GM18505 (cell line): ENCODE data around the gene RNF2.

Experiments used
- ATAC-seq: cut with Tn5 transposase; IDR thresholded peaks from one replicate; pipeline ENCODE4 v1.9.1; 2021; ENCODE audit not compliant: unreplicated experiment
- POLR2A ChIP-seq: IDR thresholded peaks from 4 replicates; pipeline ENCODE4 v1.6.1; 2011; ENCODE audit warnings: borderline replicate concordance; ENCODE audit not compliant: insufficient read depth, insufficient read length; ENCODE audit errors: extremely low read depth

RNF2 gene

GRCh38 chr1:185039726-185040407 lies 5.5 kb upstream of the RNF2 start:
- no peak for ATAC-seq
- TF ChIP-seq POLR2A: no peak

GRCh38 chr1:185040408-185040735 lies 5.0 kb upstream of the RNF2 start:
- no peak for ATAC-seq
- TF ChIP-seq POLR2A: no peak

- no peak for ATAC-seq
- no peak for TF ChIP-seq POLR2A
These were observed 3.6 kb upstream of the RNF2 start for GRCh38 chr1:185041742-185042141.

- no peak for ATAC-seq
These were observed 2.6 kb upstream of the RNF2 start for GRCh38 chr1:185042737-185043136.

GRCh38 chr1:185044387-185044786 lies 971 bp upstream of the RNF2 start:
- no peak for TF ChIP-seq POLR2A
- no peak for ATAC-seq

More at GRCh38 chr1:185042737-185043136, 2.6 kb upstream of the RNF2 start:
- TF ChIP-seq POLR2A: no peak

- ATAC-seq: peak; percentile 36
These were observed 595 bp downstream of the RNF2 start for GRCh38 chr1:185045814-185046492.

GRCh38 chr1:185046668-185047067 lies 1.3 kb downstream of the RNF2 start:
- no peak for ATAC-seq

More at GRCh38 chr1:185045814-185046492, 595 bp downstream of the RNF2 start:
- no peak for TF ChIP-seq POLR2A

GRCh38 chr1:185049670-185050069 lies 4.3 kb downstream of the RNF2 start:
- no peak for ATAC-seq
- no peak for TF ChIP-seq POLR2A

More at GRCh38 chr1:185046668-185047067, 1.3 kb downstream of the RNF2 start:
- TF ChIP-seq POLR2A: no peak

GRCh38 chr1:185050823-185051451 lies 5.6 kb downstream of the RNF2 start:
- ATAC-seq: no peak
- no peak for TF ChIP-seq POLR2A

- no peak for ATAC-seq
- no peak for TF ChIP-seq POLR2A
These were observed 7.8 kb downstream of the RNF2 start for GRCh38 chr1:185053204-185053603.

GRCh38 chr1:185054365-185055060 lies 9.2 kb downstream of the RNF2 start:
- ATAC-seq: no peak
- TF ChIP-seq POLR2A: no peak

GRCh38 chr1:185058110-185058509 lies 12.8 kb downstream of the RNF2 start:
- ATAC-seq: no peak
- no peak for TF ChIP-seq POLR2A

GRCh38 chr1:185058876-185059275 lies 13.5 kb downstream of the RNF2 start:
- no peak for TF ChIP-seq POLR2A
- no peak for ATAC-seq
